GM19463 (cell line): Measurements from ENCODE around the gene TARDBP.
"Not testable (repeated sequence)": the region's sequence is repeated elsewhere in the genome, so short reads cannot be mapped to it uniquely, and the experiment has no call there.

ENCODE experiments used
- ATAC-seq: cut with Tn5 transposase; IDR thresholded peaks from one replicate; pipeline ENCODE4 v1.9.1; 2021; ENCODE audit warnings: mild to moderate bottlenecking, moderate library complexity; ENCODE audit not compliant: unreplicated experiment

TARDBP gene

GRCh38 chr1:11059155-11059967 lies 46.9 kb downstream of the TARDBP start:
- peak; percentile 13 for ATAC-seq

- ATAC-seq, result peak; percentile 94
These were observed 47.7 kb downstream of the TARDBP start, which contains the start of gene SRM for GRCh38 chr1:11059968-11060830. Gene SRM (minus strand): TSS chr1:11060018. CDS start chr1:11059943, 75 bp downstream.

DNA sequence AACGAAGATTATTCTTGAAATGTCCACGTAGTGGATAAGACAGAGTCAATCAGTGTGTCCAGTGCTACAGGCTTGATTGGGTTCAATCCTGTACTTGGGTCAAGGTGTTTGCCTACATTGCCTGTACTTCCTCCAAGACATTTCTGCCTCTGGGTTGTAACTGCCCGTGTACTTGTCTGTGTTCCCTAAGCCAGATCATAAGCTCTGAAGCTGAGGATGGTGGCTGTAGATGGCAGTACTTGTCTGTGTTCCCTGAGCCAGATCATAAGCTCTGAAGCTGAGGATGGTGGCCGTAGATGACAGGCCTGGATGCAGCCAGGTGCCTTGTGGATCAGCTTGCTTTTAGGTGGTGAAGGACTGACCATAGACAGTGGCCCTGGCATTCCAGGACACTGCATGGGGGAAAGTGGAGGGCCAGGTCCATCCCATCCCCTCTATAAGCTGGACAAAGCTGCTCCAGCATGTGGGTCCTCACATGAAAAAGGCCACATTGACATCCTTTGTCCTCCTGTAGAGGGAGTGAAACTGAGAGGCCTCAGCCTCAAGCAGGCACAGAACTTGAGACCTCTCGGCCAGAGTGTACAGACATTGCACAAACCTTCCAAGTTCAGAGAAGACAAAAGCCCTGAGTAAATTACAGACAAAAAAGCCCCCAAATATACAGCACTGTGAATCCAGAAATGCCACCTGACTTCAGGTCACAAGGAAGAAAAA lies 49.4 kb downstream of the TARDBP start:
- ATAC-seq, result no peak

- no peak for ATAC-seq
These were observed 50.5 kb downstream of the TARDBP start for GRCh38 chr1:11062965-11063401.

GRCh38 chr1:11063937-11064537 lies 51.6 kb downstream of the TARDBP start:
- ATAC-seq, result not testable (repeated sequence)

- ATAC-seq, result no peak
These were observed 52.5 kb downstream of the TARDBP start for GRCh38 chr1:11064942-11065341.

GRCh38 chr1:11065796-11066195 lies 53.3 kb downstream of the TARDBP start:
- ATAC-seq, result no peak

- no peak for ATAC-seq
These were observed 55.5 kb downstream of the TARDBP start for GRCh38 chr1:11067716-11068599.

DNA sequence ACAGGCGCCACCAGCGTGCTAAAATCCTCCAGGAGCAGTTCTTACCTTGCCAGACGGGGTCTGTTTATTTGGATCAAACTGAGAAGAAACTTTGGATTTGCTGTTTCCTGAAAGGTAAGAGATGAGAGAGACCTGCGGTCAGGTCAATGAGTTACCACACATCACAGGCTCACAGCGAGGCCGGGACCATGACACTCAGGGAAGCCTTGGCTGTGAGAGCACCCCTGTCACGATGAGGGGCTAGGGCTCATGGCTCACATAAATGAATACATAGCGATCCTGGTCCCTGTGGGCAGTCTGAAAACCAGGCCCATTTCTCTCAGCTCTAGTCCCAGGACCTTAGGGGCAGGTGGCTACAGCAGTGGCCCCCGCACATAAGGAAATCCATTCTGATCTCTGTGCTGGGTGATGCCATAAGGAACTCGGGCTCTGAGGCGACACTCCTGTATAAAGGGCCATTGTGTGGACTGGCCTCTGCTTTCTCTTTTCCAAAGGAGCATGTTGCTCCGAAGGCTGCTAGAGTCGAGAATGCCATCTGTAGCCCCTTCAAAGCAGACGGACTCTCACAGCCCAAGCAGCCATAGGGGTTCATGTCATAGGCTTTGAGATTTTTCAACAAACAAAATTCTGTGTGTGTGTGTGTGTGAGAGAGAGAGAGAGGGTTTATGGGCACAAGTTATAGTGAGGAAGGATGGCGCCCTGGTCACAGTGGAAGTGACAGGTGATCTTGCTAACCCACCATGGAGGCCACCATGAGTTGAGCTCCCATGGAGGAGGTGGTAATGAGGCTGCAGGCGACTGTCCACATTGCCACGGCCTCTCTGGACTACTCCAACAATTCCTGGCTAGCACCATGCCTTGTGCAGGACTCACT lies 56.4 kb downstream of the TARDBP start:
- ATAC-seq, result no peak

DNA sequence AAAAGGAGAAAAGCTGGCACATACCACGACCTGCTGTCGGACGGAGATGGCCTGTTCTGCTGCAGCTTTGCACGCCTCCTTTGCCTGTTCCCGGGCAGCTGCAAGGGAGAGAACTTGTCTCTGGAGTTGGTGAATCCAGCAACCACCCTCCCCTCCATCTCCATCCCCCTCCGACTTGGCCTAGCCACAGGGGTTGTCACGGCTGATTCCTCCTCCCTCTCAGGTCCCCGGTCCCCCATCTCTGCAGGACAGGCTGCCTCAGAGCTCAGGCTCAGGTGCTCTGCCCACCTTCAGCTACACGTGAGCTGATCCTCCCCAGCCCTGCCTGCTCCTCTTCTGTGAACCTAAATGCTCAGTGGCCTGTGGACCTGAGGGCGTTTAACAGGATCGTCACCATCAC lies 58.4 kb downstream of the TARDBP start:
- no peak for ATAC-seq

DNA sequence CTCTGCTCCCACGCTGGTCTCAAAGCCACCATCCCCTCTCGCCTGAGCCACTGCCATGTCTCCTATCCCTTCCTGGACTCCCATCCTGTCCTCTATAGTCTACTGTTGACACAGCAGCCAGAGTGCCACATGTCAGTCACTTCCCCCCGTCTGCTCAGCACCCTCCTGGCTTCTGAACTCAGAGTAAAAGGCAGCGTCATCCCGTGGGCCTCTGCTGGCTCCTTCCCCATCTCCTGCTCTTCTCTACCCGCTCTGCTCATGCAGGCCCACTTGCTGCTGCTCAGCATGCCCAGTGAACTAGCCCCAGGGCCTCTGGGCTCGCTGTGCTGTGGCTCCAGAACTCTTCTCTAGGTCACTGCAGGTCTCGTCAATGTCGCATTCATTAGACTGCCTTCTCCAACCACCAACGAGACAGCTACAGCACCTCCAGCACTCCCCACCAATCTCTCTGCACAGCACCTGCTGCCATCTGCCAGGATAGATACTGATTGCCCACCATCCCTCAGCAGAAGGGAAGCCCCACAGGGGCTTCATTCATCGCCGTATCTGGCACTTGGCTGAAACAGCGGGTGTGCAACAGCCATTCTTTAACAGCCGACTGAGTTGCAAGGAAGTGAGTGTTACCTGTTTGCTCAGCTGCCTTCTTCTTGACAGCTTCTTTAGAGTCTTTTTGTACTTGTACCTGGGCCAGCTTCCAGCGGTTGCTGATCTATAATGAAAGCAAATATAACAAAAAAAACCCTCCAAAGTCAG lies 59.2 kb downstream of the TARDBP start:
- no peak for ATAC-seq

GRCh38 chr1:11072216-11072917 lies 59.9 kb downstream of the TARDBP start:
- no peak for ATAC-seq

GRCh38 chr1:11073398-11073797 lies 60.9 kb downstream of the TARDBP start:
- not testable (repeated sequence) for ATAC-seq
